ENCODE data around the gene HPS3. TPM values are rescaled to one million over a fixed set of nuclear protein-coding genes. Genes with fewer than 3 reads are reported as not detected.

The HPS3 gene
- total and polyA plus RNA-seq, 3 experiments from 2014 or later, result 19.3 to 41.9 (median 19.6) TPM

- Mint-ChIP-seq H3K4me1 (peaks cover 14 to 21% (median 15%) of the 10 kb centered on the region in 3 donors), H3K27ac (no peak overlapping the region), H3K27me3 (no peaks in the 10 kb centered on the region), H3K9me3 (no peaks in the 10 kb centered on the region), H3K4me3 (no peak overlapping the region), H3K36me3 (peaks cover 13 to 77% (median 38%) of the 10 kb centered on the region in 3 donors)
- Histone ChIP-seq H3K9me3 (ENCODE audit: low read length) (no peaks in the 10 kb centered on the region), H3K27me3 (ENCODE audit: insufficient read depth, low read length, poor library complexity, severe bottlenecking) (no peaks in the 10 kb centered on the region), H3K27ac (ENCODE audit: low read depth, low read length) (no peak overlapping the region), H3K4me1 (ENCODE audit: insufficient read depth, low read length) (no peaks in the 10 kb centered on the region), H3K4me3 (ENCODE audit: low read length) (no peak overlapping the region), H3K36me3 (ENCODE audit: insufficient read depth, low read length) (peaks cover 15% of the 10 kb centered on the region)
- POLR2A ChIA-PET, result no interaction called here
- no peak for DNase-seq
- CTCF ChIA-PET, result interaction anchor here (0.6 to 0.7 kb wide), 2 partner anchors 70 to 211 kb away, joined by 3 read pairs; no protein-coding TSS in a partner anchor
These were observed 41.2 kb downstream of the HPS3 start for GRCh38 chr3:149170672-149171071.

GRCh38 chr3:149174901-149175300, 45.5 kb downstream of the HPS3 start:
- Mint-ChIP-seq H3K4me1 (peaks cover 14 to 25% (median 15%) of the 10 kb centered on the region in 3 donors), H3K9me3 (no peaks in the 10 kb centered on the region), H3K27me3 (no peaks in the 10 kb centered on the region), H3K4me3 (no peak overlapping the region), H3K27ac (peak overlapping the region in 3 of 8 donors; percentile 16 to 58 (median 57)), H3K36me3 (peaks cover 10 to 55% (median 37%) of the 10 kb centered on the region in 3 donors)
- no peaks in the 10 kb centered on the region for H3K4me1 ChIP-seq (ENCODE audit: insufficient read depth, low read length)
- no peaks in the 10 kb centered on the region for H3K9me3 ChIP-seq (ENCODE audit: low read length)
- H3K27me3 ChIP-seq (ENCODE audit: insufficient read depth, low read length, poor library complexity, severe bottlenecking), result no peaks in the 10 kb centered on the region
- H3K4me3 ChIP-seq (ENCODE audit: low read length), result no peak overlapping the region
- H3K27ac ChIP-seq (ENCODE audit: low read depth, low read length), result no peak overlapping the region
- ChIA-PET POLR2A (no interaction called here), CTCF (no interaction called here)
- DNase-seq, result peak in 1 of 5 donors; percentile 3
- peaks cover 21% of the 10 kb centered on the region for H3K36me3 ChIP-seq (ENCODE audit: insufficient read depth, low read length)

GRCh38 chr3:149177122-149177521, 47.7 kb downstream of the HPS3 start:
- CTCF ChIA-PET, result no interaction called here
- no peak overlapping the region for H3K4me3 Mint-ChIP-seq

GRCh38 chr3:149179220-149179619, 49.8 kb downstream of the HPS3 start:
- Mint-ChIP-seq H3K4me3 (no peak overlapping the region), H3K36me3 (peaks cover 0 to 20% (median 20%) of the 10 kb centered on the region in 3 donors), H3K27me3 (no peaks in the 10 kb centered on the region), H3K9me3 (no peaks in the 10 kb centered on the region), H3K27ac (peak overlapping the region in 2 of 8 donors; percentile 51 to 62), H3K4me1 (peaks cover 8 to 16% (median 11%) of the 10 kb centered on the region in 3 donors)
- H3K36me3 ChIP-seq (ENCODE audit: insufficient read depth, low read length), result peaks cover 15% of the 10 kb centered on the region
- no peak overlapping the region for H3K27ac ChIP-seq (ENCODE audit: low read depth, low read length)
- CTCF ChIA-PET, result interaction anchor here (0.9 kb wide), 1 partner anchor 11 kb away, joined by 3 read pairs; no protein-coding TSS in a partner anchor
- DNase-seq, result no peak
- POLR2A ChIA-PET, result no interaction called here
- no peaks in the 10 kb centered on the region for H3K9me3 ChIP-seq (ENCODE audit: low read length)
- H3K4me3 ChIP-seq (ENCODE audit: low read length), result no peak overlapping the region
- no peaks in the 10 kb centered on the region for H3K27me3 ChIP-seq (ENCODE audit: insufficient read depth, low read length, poor library complexity, severe bottlenecking)
- no peaks in the 10 kb centered on the region for H3K4me1 ChIP-seq (ENCODE audit: insufficient read depth, low read length)

More at GRCh38 chr3:149177122-149177521, 47.7 kb downstream of the HPS3 start:
- no peak overlapping the region for H3K27ac ChIP-seq (ENCODE audit: low read depth, low read length)
- H3K9me3 ChIP-seq (ENCODE audit: low read length), result no peaks in the 10 kb centered on the region
- no peaks in the 10 kb centered on the region for H3K27me3 ChIP-seq (ENCODE audit: insufficient read depth, low read length, poor library complexity, severe bottlenecking)
- H3K36me3 ChIP-seq (ENCODE audit: insufficient read depth, low read length), result peaks cover 18% of the 10 kb centered on the region
- no peaks in the 10 kb centered on the region for H3K4me1 ChIP-seq (ENCODE audit: insufficient read depth, low read length)
- Mint-ChIP-seq H3K27me3 (no peaks in the 10 kb centered on the region), H3K27ac (no peak overlapping the region), H3K9me3 (no peaks in the 10 kb centered on the region), H3K4me1 (peaks cover 14 to 25% (median 15%) of the 10 kb centered on the region in 3 donors), H3K36me3 (peaks cover 4 to 38% (median 28%) of the 10 kb centered on the region in 3 donors)
- DNase-seq, result no peak
- H3K4me3 ChIP-seq (ENCODE audit: low read length), result no peak overlapping the region
- POLR2A ChIA-PET, result no interaction called here

GRCh38 chr3:149180057-149180573, 50.7 kb downstream of the HPS3 start:
- CTCF ChIA-PET, result no interaction called here
- no peaks in the 10 kb centered on the region for H3K27me3 Mint-ChIP-seq
- H3K36me3 Mint-ChIP-seq, result peaks cover 0 to 19% (median 16%) of the 10 kb centered on the region in 3 donors

GRCh38 chr3:149181182-149181581, 51.7 kb downstream of the HPS3 start:
- no peaks in the 10 kb centered on the region for H3K27me3 ChIP-seq (ENCODE audit: insufficient read depth, low read length, poor library complexity, severe bottlenecking)
- H3K4me3 Mint-ChIP-seq, result no peak overlapping the region
- ChIA-PET POLR2A (no interaction called here), CTCF (no interaction called here)
- H3K9me3 ChIP-seq (ENCODE audit: low read length), result no peaks in the 10 kb centered on the region
- H3K4me1 Mint-ChIP-seq, result no peaks in the 10 kb centered on the region
- H3K36me3 Mint-ChIP-seq, result peaks cover 0 to 19% (median 13%) of the 10 kb centered on the region in 3 donors
- DNase-seq, result no peak
- H3K4me1 ChIP-seq (ENCODE audit: insufficient read depth, low read length), result no peaks in the 10 kb centered on the region
- no peak overlapping the region for H3K27ac ChIP-seq (ENCODE audit: low read depth, low read length)
- H3K9me3 Mint-ChIP-seq, result no peaks in the 10 kb centered on the region
- H3K27ac Mint-ChIP-seq, result no peak overlapping the region
- no peak overlapping the region for H3K4me3 ChIP-seq (ENCODE audit: low read length)
- H3K36me3 ChIP-seq (ENCODE audit: insufficient read depth, low read length), result peaks cover 15% of the 10 kb centered on the region
- H3K27me3 Mint-ChIP-seq, result no peaks in the 10 kb centered on the region

More at GRCh38 chr3:149180057-149180573, 50.7 kb downstream of the HPS3 start:
- no peaks in the 10 kb centered on the region for H3K9me3 Mint-ChIP-seq
- Histone ChIP-seq H3K27ac (ENCODE audit: low read depth, low read length) (no peak overlapping the region), H3K9me3 (ENCODE audit: low read length) (no peaks in the 10 kb centered on the region), H3K27me3 (ENCODE audit: insufficient read depth, low read length, poor library complexity, severe bottlenecking) (no peaks in the 10 kb centered on the region), H3K4me3 (ENCODE audit: low read length) (no peak overlapping the region), H3K4me1 (ENCODE audit: insufficient read depth, low read length) (no peaks in the 10 kb centered on the region), H3K36me3 (ENCODE audit: insufficient read depth, low read length) (peaks cover 15% of the 10 kb centered on the region)
- no peak overlapping the region for H3K4me3 Mint-ChIP-seq
- POLR2A ChIA-PET, result no interaction called here
- H3K4me1 Mint-ChIP-seq, result peaks cover under 1 to 7% (median 2%) of the 10 kb centered on the region in 3 donors
- DNase-seq, result no peak
- no peak overlapping the region for H3K27ac Mint-ChIP-seq

- DNase-seq, result no peak
- peaks cover 0 to 3% (median 0%) of the 10 kb centered on the region in 3 donors for H3K36me3 Mint-ChIP-seq
- Histone ChIP-seq H3K4me3 (ENCODE audit: low read length) (no peak overlapping the region), H3K36me3 (ENCODE audit: insufficient read depth, low read length) (no peaks in the 10 kb centered on the region), H3K9me3 (ENCODE audit: low read length) (no peaks in the 10 kb centered on the region), H3K27me3 (ENCODE audit: insufficient read depth, low read length, poor library complexity, severe bottlenecking) (no peaks in the 10 kb centered on the region), H3K27ac (ENCODE audit: low read depth, low read length) (no peak overlapping the region), H3K4me1 (ENCODE audit: insufficient read depth, low read length) (no peaks in the 10 kb centered on the region)
- H3K27me3 Mint-ChIP-seq, result no peaks in the 10 kb centered on the region
- ChIA-PET CTCF (no interaction called here), POLR2A (no interaction called here)
- no peak overlapping the region for H3K27ac Mint-ChIP-seq
- no peaks in the 10 kb centered on the region for H3K4me1 Mint-ChIP-seq
- H3K9me3 Mint-ChIP-seq, result no peaks in the 10 kb centered on the region
- no peak overlapping the region for H3K4me3 Mint-ChIP-seq
These were observed 56.8 kb downstream of the HPS3 start for GRCh38 chr3:149186219-149186618.

GRCh38 chr3:149186721-149187120, 57.3 kb downstream of the HPS3 start:
- DNase-seq, result no peak
- peaks cover 0 to 3% (median 0%) of the 10 kb centered on the region in 3 donors for H3K36me3 Mint-ChIP-seq
- H3K27ac Mint-ChIP-seq, result no peak overlapping the region
- Histone ChIP-seq H3K27me3 (ENCODE audit: insufficient read depth, low read length, poor library complexity, severe bottlenecking) (no peaks in the 10 kb centered on the region), H3K27ac (ENCODE audit: low read depth, low read length) (no peak overlapping the region), H3K36me3 (ENCODE audit: insufficient read depth, low read length) (no peaks in the 10 kb centered on the region), H3K4me1 (ENCODE audit: insufficient read depth, low read length) (no peaks in the 10 kb centered on the region), H3K9me3 (ENCODE audit: low read length) (no peaks in the 10 kb centered on the region), H3K4me3 (ENCODE audit: low read length) (no peak overlapping the region)
- H3K27me3 Mint-ChIP-seq, result no peaks in the 10 kb centered on the region
- CTCF ChIA-PET, result no interaction called here
- no peaks in the 10 kb centered on the region for H3K9me3 Mint-ChIP-seq
- no peak overlapping the region for H3K4me3 Mint-ChIP-seq
- H3K4me1 Mint-ChIP-seq, result no peaks in the 10 kb centered on the region
- POLR2A ChIA-PET, result no interaction called here

Measured in CD8-positive, alpha-beta memory T cell (primary cell).